ENCODE measurements around the gene TREM1. TPM values are rescaled to one million over a fixed set of nuclear protein-coding genes. Genes with fewer than 3 reads are reported as not detected.

TREM1 gene
- total and polyA plus RNA-seq, 2 donors (not counting 3 experiments of a cell fraction or from before 2014, with no cell fraction given): not detected

GRCh38 chr6:41315203-41315602 is 28.7 kb upstream of the TREM1 start:
- Histone ChIP-seq H3K79me2 (ENCODE audit: control insufficient read depth, insufficient read depth, low read length) (no peaks in the 10 kb centered on the region), H3K9me3 (replicated peaks; ENCODE audit: control insufficient read depth, insufficient read depth, low read length) (no peaks in the 10 kb centered on the region), H2AFZ (ENCODE audit: low read depth, low read length) (no peak overlapping the region), H3K27me3 (ENCODE audit: control insufficient read depth in 2 of 2, insufficient read depth in 2 of 2, low read length in 2 of 2) (peaks cover 26 to 57% of the 10 kb centered on the region in 2 experiments), H3K9ac (replicated peaks; ENCODE audit: extremely low read depth, insufficient read depth, low read length) (no peak overlapping the region), H3K27ac (ENCODE audit: insufficient read depth, low read depth, low read length) (no peak overlapping the region), H3K4me1 (ENCODE audit: control insufficient read depth, extremely low read depth, insufficient read depth, low read length) (peaks cover 13% of the 10 kb centered on the region), H3K36me3 (ENCODE audit: control insufficient read depth in 2 of 2, extremely low read depth in 1 of 2, insufficient read depth in 2 of 2, low read length in 2 of 2) (no peaks in the 10 kb centered on the region), H3K4me3 (replicated peaks in 1 of 3; ENCODE audit: insufficient read depth in 1 of 3, low read depth in 1 of 3, low read length in 3 of 3) (no peak overlapping the region), H3K9me1 (replicated peaks; ENCODE audit: control insufficient read depth, extremely low read depth, insufficient read depth, low read length) (no peaks in the 10 kb centered on the region), H4K20me1 (replicated peaks; ENCODE audit: control insufficient read depth, extremely low read depth, insufficient read depth, low read length) (no peaks in the 10 kb centered on the region), H3K4me2 (ENCODE audit: insufficient read depth, low read length) (no peak overlapping the region)
- TF ChIP-seq GATA2 (IDR thresholded peaks at IDR 0.05; ENCODE audit: insufficient read depth, insufficient read length, low read depth, low read length): no peak
- no peak for TF ChIP-seq JUN (IDR thresholded peaks at IDR 0.05; ENCODE audit: borderline replicate concordance, insufficient read depth, insufficient read length, low read depth)
- TF ChIP-seq MAX (IDR thresholded peaks at IDR 0.05; ENCODE audit: insufficient read depth, insufficient read length): no peak
- TF ChIP-seq MYC (IDR thresholded peaks at IDR 0.05; ENCODE audit: low read depth, low read length): no peak
- no peak for TF ChIP-seq FOS (IDR thresholded peaks at IDR 0.05; ENCODE audit: borderline replicate concordance, insufficient read depth, low read length)
- TF ChIP-seq CTCF (IDR thresholded peaks at IDR 0.05; ENCODE audit: extremely low read depth in 1 of 2, insufficient read depth in 1 of 2, low read depth in 1 of 2, low read length in 2 of 2): no peak
- no peak for TF ChIP-seq POLR2AphosphoS5 (IDR thresholded peaks at IDR 0.05; ENCODE audit: insufficient read depth, low read depth, low read length)
- no TSS peak for BruUV-seq (replicated peaks)
- ChIA-PET CTCF (interaction anchor here (1.0 to 10.0 kb wide), 3 partner anchors 8 to 53 kb away, joined by 3 to 122 read pairs (median 3); no protein-coding TSS in a partner anchor), POLR2A (no interaction called here)
- FAIRE-seq (no peak), DNase-seq (ENCODE audit: low read depth, low spot score) (no peak)
- dilution Hi-C loops (cut with MboI; ENCODE audit: extremely low pct_ligation_motif_present, low sequenced_read_pairs): no loop called here
- intact Hi-C loops (cut with micrococcal nuclease): loop anchor here (5.0 kb wide), 1 partner anchor 243 kb away; the partner anchor contains the start of genes NFYA and OARD1

All from endothelial cell of umbilical vein (primary cell).